Panc1 (cell line): ENCODE results near the gene NFATC3. TPM values are rescaled to one million over a fixed set of nuclear protein-coding genes. Genes with fewer than 3 reads are reported as not detected.

Experiments used
- ATAC-seq: fragments of 200-7000 bp; cut with Tn5 transposase; 2 replicates; pipeline ENCODE4 v1.9.1; 2020; ENCODE audit warnings: mild to moderate bottlenecking, moderate library complexity
- BruUV-seq: library from RNA; stranded (reverse); fragments of 400-500 nt; replicated peaks from 2 replicates; lab custom pipeline; 2021; lab: Mats Ljungman, UMichigan
- CTCF ChIA-PET: fragments of 300-600 bp; sonication (Branson Sonifier 250); formaldehyde crosslinking; loops from one replicate; lab custom pipeline; 2022; ENCODE audit warnings: antibody characterized with exemption; lab: Charles Lee
- POLR2A ChIA-PET: fragments of 300-600 bp; sonication (Branson Sonifier 250); formaldehyde crosslinking; loops from one replicate; lab custom pipeline; 2022; ENCODE audit warnings: antibody characterized with exemption; lab: Charles Lee
- DNase-seq: peaks from one replicate; pipeline ENCODE4 v3.0.0-alpha.2; 2010; ENCODE audit warnings: low read depth, low spot score
- H3K27ac ChIP-seq: 2 replicates; pipeline ENCODE4 v1.5.1; 2011; ENCODE audit warnings: mild to moderate bottlenecking, low read length, inconsistent platforms
- H3K27me3 ChIP-seq: fragments of 200-500 bp; sonication (Bioruptor generic); 2 replicates; pipeline ENCODE4 v1.6.0; 2014; ENCODE audit warnings: low read length, inconsistent platforms; ENCODE audit not compliant: control insufficient read depth, insufficient read depth
- H3K36me3 ChIP-seq: fragments of 200-500 bp; sonication (Bioruptor generic); 2 replicates; pipeline ENCODE4 v1.5.1; 2014; ENCODE audit warnings: inconsistent platforms, mild to moderate bottlenecking, low read length, moderate library complexity; ENCODE audit not compliant: control insufficient read depth, insufficient read depth
- H3K4me1 ChIP-seq: 2 replicates; pipeline ENCODE4 v1.5.1; 2011; ENCODE audit warnings: inconsistent platforms, mild to moderate bottlenecking, low read length, moderate library complexity; ENCODE audit not compliant: control insufficient read depth, insufficient read depth
- H3K4me3 ChIP-seq, 2 experiments: 2 replicates each; pipeline ENCODE4 v1.5.1; 2011 to 2012; ENCODE audit warnings: low read depth in 2 of 2, low read length in 2 of 2, mild to moderate bottlenecking in 2 of 2, inconsistent platforms in 1 of 2, moderate library complexity in 1 of 2
- H3K9me3 ChIP-seq: fragments of 200-500 bp; sonication (Bioruptor generic); 2 replicates; pipeline ENCODE4 v1.5.1; 2014; ENCODE audit warnings: low read depth, mild to moderate bottlenecking, inconsistent platforms, low read length, moderate library complexity; ENCODE audit not compliant: control insufficient read depth, insufficient read depth
- CTCF ChIP-seq: fragments of 450-650 bp; IDR thresholded peaks from 2 replicates; pipeline ENCODE4 v1.5.1; 2017; ENCODE audit warnings: mild to moderate bottlenecking
- POLR2AphosphoS5 ChIP-seq: IDR thresholded peaks from 2 replicates; pipeline ENCODE4 v1.6.1; 2012; ENCODE audit warnings: mild to moderate bottlenecking, low read depth, low read length, moderate library complexity
- REST ChIP-seq, 2 experiments: IDR thresholded peaks; 2 replicates each; pipeline ENCODE4 v1.6.1; 2011 to 2012; ENCODE audit warnings: low read depth in 2 of 2, control low read depth in 1 of 2, low read length in 1 of 2, mild to moderate bottlenecking in 1 of 2, moderate library complexity in 1 of 2; ENCODE audit not compliant: insufficient read depth in 1 of 2
- SIN3A ChIP-seq: IDR thresholded peaks from 2 replicates; pipeline ENCODE4 v1.6.1; 2012; ENCODE audit warnings: low read depth, mild to moderate bottlenecking, low read length, moderate library complexity, borderline replicate concordance; ENCODE audit not compliant: insufficient read depth
- TCF7L2 ChIP-seq: IDR thresholded peaks from 2 replicates; pipeline ENCODE4 v1.6.1; 2011; ENCODE audit warnings: mild to moderate bottlenecking, low read depth, low read length, inconsistent platforms
- in situ Hi-C: cut with HindIII; loops from 2 replicates; pipeline ENCODE4 v1.10.0; 2016; ENCODE audit warnings: low sequenced_read_pairs, low pct_unique_long_range_greater_than_20kb
- intact Hi-C: fragments of 100-400 bp; cut with micrococcal nuclease; formaldehyde crosslinking; loops from one replicate; pipeline ENCODE4 v1.10.0; 2022; ENCODE audit not compliant: unreplicated experiment
- total RNA-seq: library from RNA; stranded (reverse); gene quantifications from one replicate; pipeline ENCODE4 v1.2.1, GENCODE V29; 2021; ENCODE audit not compliant: unreplicated experiment

NFATC3 gene
- total RNA-seq, 1 experiment from 2014 or later: 24.8 TPM

GRCh38 chr16:68090130-68090529 is 5.0 kb downstream of the NFATC3 start:
- TF ChIP-seq TCF7L2: no peak
- no peak for TF ChIP-seq SIN3A
- no peak for TF ChIP-seq REST (IDR thresholded peaks at IDR 0.05; ENCODE audit: insufficient read depth in 1 of 2, low read depth in 2 of 2, low read length in 1 of 2)
- TF ChIP-seq CTCF: no peak
- TF ChIP-seq POLR2AphosphoS5: no peak
- DNase-seq: no peak
- no peaks in the 10 kb centered on the region for H3K9me3 ChIP-seq
- ChIA-PET POLR2A (no interaction called here), CTCF (no interaction called here)
- in situ Hi-C loops: no loop called here
- BruUV-seq: no TSS peak
- intact Hi-C loops: no loop called here
- H3K36me3 ChIP-seq: no peaks in the 10 kb centered on the region; the same call in 1 of the 2 replicates
- no peak for ATAC-seq
- H3K4me1 ChIP-seq: peaks cover 4% of the 10 kb centered on the region
- no peak overlapping the region for H3K4me3 ChIP-seq
- no peak overlapping the region for H3K27ac ChIP-seq
- no peaks in the 10 kb centered on the region for H3K27me3 ChIP-seq

GRCh38 chr16:68090533-68090932 is 5.4 kb downstream of the NFATC3 start:
- BruUV-seq: no TSS peak
- H3K27ac ChIP-seq: no peak overlapping the region
- TF ChIP-seq TCF7L2 (no peak), POLR2AphosphoS5 (no peak), CTCF (no peak), SIN3A (no peak), REST (IDR thresholded peaks at IDR 0.05; ENCODE audit: insufficient read depth in 1 of 2, low read depth in 2 of 2, low read length in 1 of 2) (no peak)
- no peak for ATAC-seq
- intact Hi-C loops: no loop called here
- H3K36me3 ChIP-seq: no peaks in the 10 kb centered on the region; the same call in 1 of the 2 replicates
- in situ Hi-C loops: no loop called here
- H3K9me3 ChIP-seq: no peaks in the 10 kb centered on the region
- H3K4me1 ChIP-seq: peaks cover 4% of the 10 kb centered on the region
- no peak overlapping the region for H3K4me3 ChIP-seq
- H3K27me3 ChIP-seq: no peaks in the 10 kb centered on the region
- ChIA-PET POLR2A (interaction anchor here (0.6 kb wide), 1 partner anchor 15 kb away, joined by 4 read pairs; no protein-coding TSS in a partner anchor), CTCF (no interaction called here)
- no peak for DNase-seq
